Tibial nerve (tissue), 4 donors: ENCODE results near the gene TEKTIP1.

ENCODE experiments used
- CTCF ChIP-seq, 5 experiments: fragments of 200-600 bp in 3 of 5; fragments of 450-650 bp in 2 of 5; sonication (generic) in 3 of 5; IDR thresholded peaks; one replicate each; pipeline ENCODE4 v1.5.1; 2016 to 2019; ENCODE audit warnings: antibody characterized with exemption in 5 of 5, mild to moderate bottlenecking in 3 of 5, moderate library complexity in 2 of 5
- EP300 ChIP-seq, 2 donors: sonication (generic); formaldehyde crosslinking; IDR thresholded peaks; one replicate each; pipeline ENCODE4 v1.6.1; 2017; ENCODE audit warnings: antibody characterized with exemption in 2 of 2, mild to moderate bottlenecking in 1 of 2
- POLR2A ChIP-seq, 2 donors: fragments of 450-650 bp; IDR thresholded peaks; one replicate each; pipeline ENCODE4 v1.6.1; 2017; ENCODE audit warnings: antibody characterized with exemption in 2 of 2, mild to moderate bottlenecking in 2 of 2, moderate library complexity in 2 of 2

- no peak for TF ChIP-seq CTCF (IDR thresholded peaks at IDR 0.05)
- no peak for TF ChIP-seq POLR2A (IDR thresholded peaks at IDR 0.05)
- TF ChIP-seq EP300 (IDR thresholded peaks at IDR 0.05), result no peak
Observed at GRCh38 chr19:3535563-3535965, 3.4 kb upstream of the TEKTIP1 start.
